Measurements from ENCODE around the gene ST3GAL5.

Gene ST3GAL5

GRCh38 chr2:85872536-85873161 is 16.1 kb downstream of the ST3GAL5 start:
- Histone ChIP-seq H3K4me3 (ENCODE audit: low read length) (no peak overlapping the region), H3K9me3 (ENCODE audit: insufficient read depth, low read depth, low read length) (no peaks in the 10 kb centered on the region), H3K4me1 (ENCODE audit: insufficient read depth, low read length) (0 out of 2 replicates have a peak, but pooled peaks cover 8% of the 10 kb centered on the region), H3K36me3 (ENCODE audit: insufficient read depth, low read length) (no peaks in the 10 kb centered on the region), H3K27me3 (ENCODE audit: insufficient read depth, low read length) (no peaks in the 10 kb centered on the region), H3K27ac (ENCODE audit: low read depth, low read length) (no peak overlapping the region), H3K9ac (ENCODE audit: low read depth, low read length) (no peak overlapping the region)
- 94% methylated on average over 16 of the region's 16 CpGs for WGBS

- 0 out of 2 replicates have a peak, but pooled peaks cover 8% of the 10 kb centered on the region for H3K4me1 ChIP-seq (ENCODE audit: insufficient read depth, low read length)
- no peaks in the 10 kb centered on the region for H3K36me3 ChIP-seq (ENCODE audit: insufficient read depth, low read length)
- H3K4me3 ChIP-seq (ENCODE audit: low read length): no peak overlapping the region
- H3K27ac ChIP-seq (ENCODE audit: low read depth, low read length): no peak overlapping the region
- no peak overlapping the region for H3K9ac ChIP-seq (ENCODE audit: low read depth, low read length)
- no peaks in the 10 kb centered on the region for H3K9me3 ChIP-seq (ENCODE audit: insufficient read depth, low read depth, low read length)
- H3K27me3 ChIP-seq (ENCODE audit: insufficient read depth, low read length): no peaks in the 10 kb centered on the region
- WGBS: 88% methylated on average over 5 of the region's 6 CpGs
These were observed 17.2 kb downstream of the ST3GAL5 start for GRCh38 chr2:85871494-85872164.

GRCh38 chr2:85868822-85869221 is 20.0 kb downstream of the ST3GAL5 start:
- Histone ChIP-seq H3K27me3 (ENCODE audit: insufficient read depth, low read length) (no peaks in the 10 kb centered on the region), H3K9me3 (ENCODE audit: insufficient read depth, low read depth, low read length) (no peaks in the 10 kb centered on the region)

GRCh38 chr2:85867556-85868292 is 21.1 kb downstream of the ST3GAL5 start:
- Histone ChIP-seq H3K4me1 (ENCODE audit: insufficient read depth, low read length) (no peaks in the 10 kb centered on the region), H3K27ac (ENCODE audit: low read depth, low read length) (no peak overlapping the region)
- 84% methylated on average over 11 of the region's 11 CpGs for WGBS

More at GRCh38 chr2:85868822-85869221, 20.0 kb downstream of the ST3GAL5 start:
- no peaks in the 10 kb centered on the region for H3K36me3 ChIP-seq (ENCODE audit: insufficient read depth, low read length)
- H3K4me1 ChIP-seq (ENCODE audit: insufficient read depth, low read length): no peaks in the 10 kb centered on the region
- H3K4me3 ChIP-seq (ENCODE audit: low read length): no peak overlapping the region
- WGBS: 94% methylated on average over 9 of the region's 9 CpGs
- no peak overlapping the region for H3K27ac ChIP-seq (ENCODE audit: low read depth, low read length)
- H3K9ac ChIP-seq (ENCODE audit: low read depth, low read length): no peak overlapping the region

GRCh38 chr2:85867121-85867520 is 21.7 kb downstream of the ST3GAL5 start:
- no peaks in the 10 kb centered on the region for H3K9me3 ChIP-seq (ENCODE audit: insufficient read depth, low read depth, low read length)
- H3K36me3 ChIP-seq (ENCODE audit: insufficient read depth, low read length): no peaks in the 10 kb centered on the region
- no peak overlapping the region for H3K9ac ChIP-seq (ENCODE audit: low read depth, low read length)
- 100% methylated on average over 1 of the region's 1 CpG for WGBS
- no peaks in the 10 kb centered on the region for H3K4me1 ChIP-seq (ENCODE audit: insufficient read depth, low read length)
- H3K4me3 ChIP-seq (ENCODE audit: low read length): no peak overlapping the region
- H3K27ac ChIP-seq (ENCODE audit: low read depth, low read length): no peak overlapping the region
- H3K27me3 ChIP-seq (ENCODE audit: insufficient read depth, low read length): no peaks in the 10 kb centered on the region

More at GRCh38 chr2:85867556-85868292, 21.1 kb downstream of the ST3GAL5 start:
- H3K4me3 ChIP-seq (ENCODE audit: low read length): no peak overlapping the region
- no peaks in the 10 kb centered on the region for H3K27me3 ChIP-seq (ENCODE audit: insufficient read depth, low read length)
- H3K36me3 ChIP-seq (ENCODE audit: insufficient read depth, low read length): no peaks in the 10 kb centered on the region
- no peaks in the 10 kb centered on the region for H3K9me3 ChIP-seq (ENCODE audit: insufficient read depth, low read depth, low read length)
- H3K9ac ChIP-seq (ENCODE audit: low read depth, low read length): no peak overlapping the region

- H3K27me3 ChIP-seq (ENCODE audit: insufficient read depth, low read length): no peaks in the 10 kb centered on the region
- WGBS: 96% methylated on average over 3 of the region's 3 CpGs
- no peaks in the 10 kb centered on the region for H3K4me1 ChIP-seq (ENCODE audit: insufficient read depth, low read length)
- H3K27ac ChIP-seq (ENCODE audit: low read depth, low read length): no peak overlapping the region
- no peak overlapping the region for H3K4me3 ChIP-seq (ENCODE audit: low read length)
- H3K9me3 ChIP-seq (ENCODE audit: insufficient read depth, low read depth, low read length): no peaks in the 10 kb centered on the region
- no peak overlapping the region for H3K9ac ChIP-seq (ENCODE audit: low read depth, low read length)
- no peaks in the 10 kb centered on the region for H3K36me3 ChIP-seq (ENCODE audit: insufficient read depth, low read length)
These were observed 22.6 kb downstream of the ST3GAL5 start for GRCh38 chr2:85866165-85866659.

GRCh38 chr2:85865539-85866164 is 23.1 kb downstream of the ST3GAL5 start:
- Histone ChIP-seq H3K4me1 (ENCODE audit: insufficient read depth, low read length) (no peaks in the 10 kb centered on the region), H3K27ac (ENCODE audit: low read depth, low read length) (no peak overlapping the region), H3K9me3 (ENCODE audit: insufficient read depth, low read depth, low read length) (no peaks in the 10 kb centered on the region), H3K4me3 (ENCODE audit: low read length) (no peak overlapping the region), H3K9ac (ENCODE audit: low read depth, low read length) (no peak overlapping the region), H3K36me3 (ENCODE audit: insufficient read depth, low read length) (no peaks in the 10 kb centered on the region), H3K27me3 (ENCODE audit: insufficient read depth, low read length) (no peaks in the 10 kb centered on the region)
- WGBS: 93% methylated on average over 6 of the region's 6 CpGs

GRCh38 chr2:85864654-85865053 is 24.1 kb downstream of the ST3GAL5 start:
- Histone ChIP-seq H3K27ac (ENCODE audit: low read depth, low read length) (no peak overlapping the region), H3K9me3 (ENCODE audit: insufficient read depth, low read depth, low read length) (no peaks in the 10 kb centered on the region), H3K4me1 (ENCODE audit: insufficient read depth, low read length) (no peaks in the 10 kb centered on the region), H3K36me3 (ENCODE audit: insufficient read depth, low read length) (no peaks in the 10 kb centered on the region; the same call in 1 of the 2 replicates), H3K27me3 (ENCODE audit: insufficient read depth, low read length) (no peaks in the 10 kb centered on the region), H3K4me3 (ENCODE audit: low read length) (no peak overlapping the region), H3K9ac (ENCODE audit: low read depth, low read length) (no peak overlapping the region)
- 92% methylated on average over 2 of the region's 2 CpGs for WGBS

GRCh38 chr2:85862426-85862825 is 26.4 kb downstream of the ST3GAL5 start:
- H3K36me3 ChIP-seq (ENCODE audit: insufficient read depth, low read length): no peaks in the 10 kb centered on the region; the same call in 1 of the 2 replicates
- H3K9me3 ChIP-seq (ENCODE audit: insufficient read depth, low read depth, low read length): no peaks in the 10 kb centered on the region
- no peak overlapping the region for H3K4me3 ChIP-seq (ENCODE audit: low read length)
- H3K27me3 ChIP-seq (ENCODE audit: insufficient read depth, low read length): no peaks in the 10 kb centered on the region
- no peak overlapping the region for H3K9ac ChIP-seq (ENCODE audit: low read depth, low read length)
- H3K27ac ChIP-seq (ENCODE audit: low read depth, low read length): no peak overlapping the region
- 99% methylated on average over 5 of the region's 5 CpGs for WGBS
- no peaks in the 10 kb centered on the region for H3K4me1 ChIP-seq (ENCODE audit: insufficient read depth, low read length)

- no peaks in the 10 kb centered on the region for H3K4me1 ChIP-seq (ENCODE audit: insufficient read depth, low read length)
- no peaks in the 10 kb centered on the region for H3K27me3 ChIP-seq (ENCODE audit: insufficient read depth, low read length)
- no peaks in the 10 kb centered on the region for H3K9me3 ChIP-seq (ENCODE audit: insufficient read depth, low read depth, low read length)
- H3K36me3 ChIP-seq (ENCODE audit: insufficient read depth, low read length): no peaks in the 10 kb centered on the region; the same call in 1 of the 2 replicates
- 66% methylated on average over 5 of the region's 5 CpGs for WGBS
- no peak overlapping the region for H3K27ac ChIP-seq (ENCODE audit: low read depth, low read length)
- H3K9ac ChIP-seq (ENCODE audit: low read depth, low read length): no peak overlapping the region
- no peak overlapping the region for H3K4me3 ChIP-seq (ENCODE audit: low read length)
These were observed 27.1 kb downstream of the ST3GAL5 start for GRCh38 chr2:85861650-85862049.

- Histone ChIP-seq H3K36me3 (ENCODE audit: insufficient read depth, low read length) (no peaks in the 10 kb centered on the region; the same call in 1 of the 2 replicates), H3K27me3 (ENCODE audit: insufficient read depth, low read length) (no peaks in the 10 kb centered on the region), H3K4me3 (ENCODE audit: low read length) (no peak overlapping the region), H3K9me3 (ENCODE audit: insufficient read depth, low read depth, low read length) (no peaks in the 10 kb centered on the region), H3K4me1 (ENCODE audit: insufficient read depth, low read length) (no peaks in the 10 kb centered on the region), H3K27ac (ENCODE audit: low read depth, low read length) (no peak overlapping the region), H3K9ac (ENCODE audit: low read depth, low read length) (no peak overlapping the region)
- WGBS: 100% methylated on average over 1 of the region's 1 CpG
These were observed 27.6 kb downstream of the ST3GAL5 start for GRCh38 chr2:85861180-85861579.

Data from HUES64 (cell line).